ENCODE measurements around the gene CCN2. TPM values are rescaled to one million over a fixed set of nuclear protein-coding genes. Genes with fewer than 3 reads are reported as not detected.

CCN2 gene
- polyA plus RNA-seq, 1 experiment: 326 TPM

GRCh38 chr6:131958542-131959470, 7.6 kb upstream of the CCN2 start:
- Histone ChIP-seq H3K4me3 (ENCODE audit: low read depth, low read length) (no peak overlapping the region), H3K36me3 (ENCODE audit: control insufficient read depth, insufficient read depth, low read length) (no peaks in the 10 kb centered on the region), H3K27me3 (ENCODE audit: control insufficient read depth, insufficient read depth, low read length) (no peaks in the 10 kb centered on the region)
- TF ChIP-seq CTCF (IDR thresholded peaks at IDR 0.05; ENCODE audit: insufficient read depth, low read depth, low read length): no peak
- ChIA-PET CTCF (interaction anchor here (1.0 to 1.8 kb wide), 4 partner anchors 108 to 300 kb away, joined by 3 to 6 read pairs (median 3); no protein-coding TSS in a partner anchor), POLR2A (no interaction called here)
- DNase-seq (ENCODE audit: low read depth): no peak

- no peak overlapping the region for H3K4me3 ChIP-seq (ENCODE audit: low read depth, low read length)
- H3K36me3 ChIP-seq (ENCODE audit: control insufficient read depth, insufficient read depth, low read length): no peaks in the 10 kb centered on the region
- POLR2A ChIA-PET: no interaction called here
- TF ChIP-seq CTCF (IDR thresholded peaks at IDR 0.05; ENCODE audit: insufficient read depth, low read depth, low read length): no peak
- CTCF ChIA-PET: interaction anchor here (1.0 to 1.8 kb wide), 3 partner anchors 109 to 301 kb away, joined by 3 to 6 read pairs (median 3); no protein-coding TSS in a partner anchor
- DNase-seq (ENCODE audit: low read depth): no peak
- H3K27me3 ChIP-seq (ENCODE audit: control insufficient read depth, insufficient read depth, low read length): no peaks in the 10 kb centered on the region
Observed at GRCh38 chr6:131958095-131958494, 6.9 kb upstream of the CCN2 start.

GRCh38 chr6:131955876-131956275, 4.7 kb upstream of the CCN2 start:
- CTCF ChIA-PET: interaction anchor here (0.9 to 1.5 kb wide), 4 partner anchors 178 to 324 kb away, joined by 3 to 4 read pairs (median 4); no protein-coding TSS in a partner anchor
- POLR2A ChIA-PET: no interaction called here
- no peaks in the 10 kb centered on the region for H3K27me3 ChIP-seq (ENCODE audit: control insufficient read depth, insufficient read depth, low read length)
- H3K4me3 ChIP-seq (ENCODE audit: low read depth, low read length): no peak overlapping the region
- TF ChIP-seq CTCF (IDR thresholded peaks at IDR 0.05; ENCODE audit: insufficient read depth, low read depth, low read length): no peak
- DNase-seq (ENCODE audit: low read depth): no peak
- H3K36me3 ChIP-seq (ENCODE audit: control insufficient read depth, insufficient read depth, low read length): no peaks in the 10 kb centered on the region

- no peak overlapping the region for H3K4me3 ChIP-seq (ENCODE audit: low read depth, low read length)
- CTCF ChIA-PET: interaction anchor here (0.9 to 1.5 kb wide), 5 partner anchors 35 to 304 kb away, joined by 3 to 4 read pairs (median 3); no protein-coding TSS in a partner anchor
Observed at GRCh38 chr6:131955192-131955591, 4.0 kb upstream of the CCN2 start.

More at GRCh38 chr6:131955192-131955591, 4.0 kb upstream of the CCN2 start:
- Histone ChIP-seq H3K27me3 (ENCODE audit: control insufficient read depth, insufficient read depth, low read length) (no peaks in the 10 kb centered on the region), H3K36me3 (ENCODE audit: control insufficient read depth, insufficient read depth, low read length) (peaks cover 3% of the 10 kb centered on the region; the same call in 1 of the 2 replicates)
- TF ChIP-seq CTCF (IDR thresholded peaks at IDR 0.05; ENCODE audit: insufficient read depth, low read depth, low read length): no peak
- DNase-seq (ENCODE audit: low read depth): no peak
- POLR2A ChIA-PET: no interaction called here
